WTC11 (cell line): ENCODE results near the gene SLC39A2. TPM values are rescaled to one million over a fixed set of nuclear protein-coding genes. Genes with fewer than 3 reads are reported as not detected.
"Not testable (repeated sequence)": the region's sequence is repeated elsewhere in the genome, so short reads cannot be mapped to it uniquely, and the experiment has no call there.

ENCODE experiments used
- ATAC-seq: fragments of 200-7000 bp; cut with Tn5 transposase; 2 replicates; pipeline ENCODE4 v1.10.0; 2021; ENCODE audit warnings: mild to moderate bottlenecking, moderate library complexity
- CTCF ChIA-PET: fragments of 300-600 bp; sonication (Branson Sonifier 250); formaldehyde crosslinking; loops from one replicate; lab custom pipeline; 2021; ENCODE audit warnings: antibody characterized with exemption; lab: Charles Lee
- POLR2A ChIA-PET: fragments of 350-600 bp; sonication (Branson Sonifier 250); formaldehyde crosslinking; loops from one replicate; lab custom pipeline; 2021; ENCODE audit warnings: antibody characterized with exemption; lab: Charles Lee
- DNase-seq: peaks from one replicate; pipeline ENCODE4 v3.0.0; 2021; ENCODE audit warnings: low spot score
- H3K27ac Mint-ChIP-seq: 2 replicates; pipeline ENCODE4 v1.8.0; 2021; ENCODE audit warnings: mixed read lengths
- H3K27me3 Mint-ChIP-seq: 2 replicates; pipeline ENCODE4 v1.8.0; 2021; ENCODE audit warnings: low read depth, mild to moderate bottlenecking, moderate library complexity, mixed read lengths
- H3K36me3 Mint-ChIP-seq: 2 replicates; pipeline ENCODE4 v1.8.0; 2021; ENCODE audit warnings: mixed read lengths
- H3K4me1 Mint-ChIP-seq: 2 replicates; pipeline ENCODE4 v1.8.0; 2022; ENCODE audit warnings: mixed read lengths
- H3K4me3 Mint-ChIP-seq: 2 replicates; pipeline ENCODE4 v1.8.0; 2021; ENCODE audit warnings: mild to moderate bottlenecking, moderate library complexity, mixed read lengths
- H3K9me3 Mint-ChIP-seq: 2 replicates; pipeline ENCODE4 v1.8.0; 2021; ENCODE audit warnings: mixed read lengths
- CREB1 ChIP-seq: sonication (generic); formaldehyde crosslinking; IDR thresholded peaks from 2 replicates; pipeline ENCODE4 v1.8.0; 2023; ENCODE audit warnings: mild to moderate bottlenecking, missing genetic modification reagents
- E2F1 ChIP-seq: sonication (generic); formaldehyde crosslinking; IDR thresholded peaks from 2 replicates; pipeline ENCODE4 v1.8.0; 2022; ENCODE audit warnings: mild to moderate bottlenecking, missing genetic modification reagents
- ELF4 ChIP-seq: sonication (generic); formaldehyde crosslinking; IDR thresholded peaks from 2 replicates; pipeline ENCODE4 v1.8.1; 2022; ENCODE audit warnings: low read depth, mild to moderate bottlenecking, moderate library complexity, missing genetic modification reagents
- FOXK1 ChIP-seq: sonication (generic); formaldehyde crosslinking; IDR thresholded peaks from 2 replicates; pipeline ENCODE4 v1.8.0; 2022; ENCODE audit warnings: mild to moderate bottlenecking, moderate library complexity, missing genetic modification reagents
- GABPB1 ChIP-seq: sonication (generic); formaldehyde crosslinking; IDR thresholded peaks from 2 replicates; pipeline ENCODE4 v1.8.1; 2023; ENCODE audit warnings: mild to moderate bottlenecking, missing genetic modification reagents
- IRF2 ChIP-seq: sonication (generic); formaldehyde crosslinking; IDR thresholded peaks from 2 replicates; pipeline ENCODE4 v1.8.0; 2022; ENCODE audit warnings: low read depth, missing genetic modification reagents, borderline replicate concordance
- KAT7 ChIP-seq: sonication (generic); formaldehyde crosslinking; IDR thresholded peaks from 2 replicates; pipeline ENCODE4 v1.8.1; 2023; ENCODE audit warnings: missing genetic modification reagents, mild to moderate bottlenecking, borderline replicate concordance
- MAX ChIP-seq: sonication (generic); formaldehyde crosslinking; IDR thresholded peaks from 2 replicates; pipeline ENCODE4 v1.8.0; 2022; ENCODE audit warnings: mild to moderate bottlenecking, missing genetic modification reagents
- NR2C2 ChIP-seq: sonication (generic); formaldehyde crosslinking; IDR thresholded peaks from 2 replicates; pipeline ENCODE4 v1.8.0; 2022; ENCODE audit warnings: mild to moderate bottlenecking, missing genetic modification reagents
- PRRX2 ChIP-seq: fragments of 250-450 bp; sonication (Bioruptor Pico); IDR thresholded peaks from 2 replicates; pipeline ENCODE4 v1.8.0; 2021; ENCODE audit warnings: mild to moderate bottlenecking
- SMAD3 ChIP-seq: sonication (generic); formaldehyde crosslinking; IDR thresholded peaks from 2 replicates; pipeline ENCODE4 v1.8.0; 2022; ENCODE audit warnings: missing genetic modification reagents, mild to moderate bottlenecking, borderline replicate concordance
- TEAD1 ChIP-seq: sonication (generic); formaldehyde crosslinking; IDR thresholded peaks from 2 replicates; pipeline ENCODE4 v1.8.0; 2022; ENCODE audit warnings: mild to moderate bottlenecking, missing genetic modification reagents
- ZBTB21 ChIP-seq: sonication (generic); formaldehyde crosslinking; IDR thresholded peaks from 2 replicates; pipeline ENCODE4 v1.8.1; 2023; ENCODE audit warnings: mild to moderate bottlenecking, missing genetic modification reagents, borderline replicate concordance
- ZBTB43 ChIP-seq: sonication (generic); formaldehyde crosslinking; IDR thresholded peaks from 2 replicates; pipeline ENCODE4 v1.8.1; 2023; ENCODE audit warnings: mild to moderate bottlenecking, missing genetic modification reagents
- ZSCAN18 ChIP-seq: fragments of 250-450 bp; sonication (Bioruptor Pico); IDR thresholded peaks from 2 replicates; pipeline ENCODE4 v2.1.2; 2022; ENCODE audit warnings: mild to moderate bottlenecking, moderate library complexity
- total RNA-seq: library from RNA; stranded (reverse); gene quantifications from 3 replicates; pipeline ENCODE4 v1.2.3, GENCODE V29; 2021
- TF ChIP-seq, protein P1 (sequence below): sonication (generic); formaldehyde crosslinking; conservative IDR thresholded peaks from 2 replicates; pipeline ENCODE4 v1.8.1; 2022; ENCODE audit warnings: mild to moderate bottlenecking, missing genetic modification reagents
- TF ChIP-seq, protein P2 (sequence below): fragments of 250-450 bp; sonication (Bioruptor Pico); IDR thresholded peaks from 2 replicates; pipeline ENCODE4 v1.8.0; 2021; ENCODE audit warnings: mild to moderate bottlenecking

SLC39A2 gene
- total RNA-seq, 1 experiment from 2014 or later: not detected

DNA sequence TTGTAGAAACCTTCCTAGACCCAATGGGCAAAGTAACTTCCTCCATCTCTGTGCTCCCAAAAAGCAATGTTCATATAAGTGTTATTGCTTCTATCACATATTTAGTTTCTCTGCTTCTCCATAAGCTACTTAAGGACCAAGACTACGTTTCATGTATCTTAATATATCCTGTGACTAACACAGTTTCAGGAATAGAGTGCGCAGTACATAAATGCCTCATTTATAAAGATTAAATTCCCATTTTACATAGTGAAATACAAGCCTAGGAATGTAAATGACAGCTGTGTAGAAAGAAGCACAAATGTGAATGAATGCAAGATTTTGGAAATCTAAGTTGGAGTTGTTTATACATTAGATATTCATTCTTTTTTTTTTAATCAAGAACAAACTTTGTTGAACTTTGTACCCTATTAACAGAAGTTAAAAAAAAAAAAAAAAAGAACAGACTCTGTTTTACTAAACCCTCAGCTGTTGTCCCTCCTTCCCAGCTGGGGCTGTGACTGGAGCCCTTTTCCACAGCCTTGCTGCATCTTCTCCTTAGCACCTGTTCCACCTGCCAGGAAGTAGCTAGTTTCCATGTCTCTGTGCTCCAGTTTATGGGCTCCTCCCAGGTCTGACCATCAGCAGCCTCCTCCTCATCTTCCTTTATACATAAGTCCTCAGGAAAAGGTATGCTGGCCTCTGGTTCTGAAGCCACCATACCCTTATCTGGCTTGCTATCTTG lies 16.3 kb upstream of the SLC39A2 start:
- ATAC-seq: no peak
- ChIA-PET POLR2A (interaction anchor here (0.8 kb wide), 1 partner anchor 88 kb away, joined by 3 read pairs; no protein-coding TSS in a partner anchor), CTCF (interaction anchor here (1.4 to 4.4 kb wide), 2 partner anchors 11 to 57 kb away, joined by 6 to 40 read pairs; no protein-coding TSS in a partner anchor)
- H3K36me3 Mint-ChIP-seq: no peaks in the 10 kb centered on the region
- H3K4me3 Mint-ChIP-seq: no peak overlapping the region
- H3K27me3 Mint-ChIP-seq: peaks cover 11% of the 10 kb centered on the region
- no peaks in the 10 kb centered on the region for H3K9me3 Mint-ChIP-seq
- no peak overlapping the region for H3K27ac Mint-ChIP-seq
- TF ChIP-seq KAT7 (CRISPR knock-in tag): no peak
- TF ChIP-seq, protein P1, sequence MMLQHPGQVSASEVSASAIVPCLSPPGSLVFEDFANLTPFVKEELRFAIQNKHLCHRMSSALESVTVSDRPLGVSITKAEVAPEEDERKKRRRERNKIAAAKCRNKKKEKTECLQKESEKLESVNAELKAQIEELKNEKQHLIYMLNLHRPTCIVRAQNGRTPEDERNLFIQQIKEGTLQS (CRISPR knock-in tag): no peak
- no peak for TF ChIP-seq ZBTB43 (CRISPR knock-in tag)
- no peak for TF ChIP-seq PRRX2
- TF ChIP-seq ZBTB21: no peak
- TF ChIP-seq ELF4 (CRISPR knock-in tag): no peak
- no peak for TF ChIP-seq SMAD3 (CRISPR knock-in tag)
- TF ChIP-seq MAX: no peak
- TF ChIP-seq ZSCAN18 (CRISPR knock-in tag): no peak
- TF ChIP-seq GABPB1: no peak
- TF ChIP-seq NR2C2 (CRISPR knock-in tag): no peak
- TF ChIP-seq CREB1 (CRISPR knock-in tag): no peak
- TF ChIP-seq IRF2 (CRISPR knock-in tag): no peak
- no peak for TF ChIP-seq FOXK1 (CRISPR knock-in tag)
- no peak for TF ChIP-seq TEAD1 (CRISPR knock-in tag)
- TF ChIP-seq E2F1 (CRISPR knock-in tag): no peak
- TF ChIP-seq, protein P2, sequence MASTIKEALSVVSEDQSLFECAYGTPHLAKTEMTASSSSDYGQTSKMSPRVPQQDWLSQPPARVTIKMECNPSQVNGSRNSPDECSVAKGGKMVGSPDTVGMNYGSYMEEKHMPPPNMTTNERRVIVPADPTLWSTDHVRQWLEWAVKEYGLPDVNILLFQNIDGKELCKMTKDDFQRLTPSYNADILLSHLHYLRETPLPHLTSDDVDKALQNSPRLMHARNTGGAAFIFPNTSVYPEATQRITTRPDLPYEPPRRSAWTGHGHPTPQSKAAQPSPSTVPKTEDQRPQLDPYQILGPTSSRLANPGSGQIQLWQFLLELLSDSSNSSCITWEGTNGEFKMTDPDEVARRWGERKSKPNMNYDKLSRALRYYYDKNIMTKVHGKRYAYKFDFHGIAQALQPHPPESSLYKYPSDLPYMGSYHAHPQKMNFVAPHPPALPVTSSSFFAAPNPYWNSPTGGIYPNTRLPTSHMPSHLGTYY (CRISPR knock-in tag): no peak
- DNase-seq: no peak
- no peaks in the 10 kb centered on the region for H3K4me1 Mint-ChIP-seq

- peaks cover 11% of the 10 kb centered on the region for H3K4me1 Mint-ChIP-seq
These were observed 13.4 kb upstream of the SLC39A2 start for GRCh38 chr14:20985650-20986049.

More at GRCh38 chr14:20985650-20986049, 13.4 kb upstream of the SLC39A2 start:
- not testable (repeated sequence) for H3K9me3 Mint-ChIP-seq, ATAC-seq, DNase-seq, H3K4me3 Mint-ChIP-seq, H3K36me3 Mint-ChIP-seq, H3K27ac Mint-ChIP-seq
- ChIA-PET POLR2A (interaction anchor here (0.5 kb wide), 1 partner anchor 206 kb away, joined by 4 read pairs; no protein-coding TSS in a partner anchor), CTCF (interaction anchor here (2.3 kb wide), 1 partner anchor 15 kb away, joined by 13 read pairs; no protein-coding TSS in a partner anchor)
- peaks cover 11% of the 10 kb centered on the region for H3K27me3 Mint-ChIP-seq
